Measurements from ENCODE around the gene KSR1. TPM values are rescaled to one million over a fixed set of nuclear protein-coding genes. Genes with fewer than 3 reads are reported as not detected.

KSR1 gene
- total and polyA plus RNA-seq, 2 of the 8 experiments (the other 6 are each of a cell fraction or from before 2014, with no cell fraction given): 14.1 to 34.7 TPM

DNA sequence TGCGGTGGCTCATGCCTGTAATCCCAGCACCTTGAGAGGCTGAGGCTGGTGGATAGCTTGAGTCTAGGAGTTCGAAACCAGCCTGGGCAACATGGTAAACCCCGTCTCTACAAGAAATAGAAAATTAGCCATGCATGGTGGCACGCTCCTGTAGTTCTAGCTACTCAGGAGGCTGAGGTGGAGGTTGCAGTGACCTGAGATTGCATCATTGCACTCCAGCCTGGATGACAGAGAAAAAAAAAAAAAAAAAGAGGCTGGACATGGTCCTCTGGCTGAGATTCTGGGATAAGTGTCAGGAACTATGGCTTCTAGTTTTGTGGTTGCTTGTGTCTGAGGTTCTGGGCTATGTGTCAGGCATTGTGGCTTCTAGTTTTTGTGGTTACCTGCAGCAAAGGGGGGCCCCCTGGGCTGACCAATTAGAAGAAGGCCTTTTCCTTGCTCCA lies 7.0 kb downstream of the KSR1 start:
- H3K4ac ChIP-seq (replicated peaks; ENCODE audit: insufficient read length, low read depth, low read length): no peak overlapping the region
- ChIA-PET POLR2A (ENCODE audit: partially characterized antibody) (no interaction called here), CTCF (ENCODE audit: partially characterized antibody) (interaction anchor here (1.2 to 17.4 kb wide), 2 partner anchors 14 to 137 kb away, joined by 3 to 209 read pairs; no protein-coding TSS in a partner anchor)
- no peak overlapping the region for H2AFZ ChIP-seq (ENCODE audit: low read length)
- no peak overlapping the region for H4K5ac ChIP-seq (ENCODE audit: insufficient read length, low read depth, low read length)
- H3K27ac ChIP-seq (ENCODE audit: low read depth, low read length): no peak overlapping the region
- H4K20me1 ChIP-seq (replicated peaks in 1 of 2; ENCODE audit: control insufficient read depth in 1 of 2, insufficient read depth in 2 of 2, low read length in 2 of 2): peaks cover 7 to 21% of the 10 kb centered on the region in 2 experiments
- no peak overlapping the region for H3K18ac ChIP-seq (ENCODE audit: extremely low read depth, low read length)
- H3K79me1 ChIP-seq (ENCODE audit: low read depth, low read length): peaks cover 19% of the 10 kb centered on the region
- H3K4me3 ChIP-seq (ENCODE audit: extremely low read depth in 1 of 4, insufficient read depth in 2 of 4, low read depth in 3 of 4, low read length in 4 of 4): no peak overlapping the region
- H3K36me3 ChIP-seq (ENCODE audit: control insufficient read depth in 2 of 4, insufficient read depth in 4 of 4, low read length in 3 of 4): no peaks in the 10 kb centered on the region
- no peak overlapping the region for H3K9ac ChIP-seq (replicated peaks in 1 of 4; ENCODE audit: extremely low read depth in 1 of 4, low read depth in 3 of 4, low read length in 3 of 4)
- 0 out of 2 replicates have a peak overlapping the region, but pooled peaks have one; percentile 18 for H2BK5ac ChIP-seq (ENCODE audit: low read depth, low read length)
- H4K91ac ChIP-seq (replicated peaks; ENCODE audit: insufficient read length, low read length): no peak overlapping the region
- no peak for DNase-seq (ENCODE audit: low read depth in 1 of 2, low spot score in 2 of 2)
- H2BK15ac ChIP-seq (ENCODE audit: low read length): no peak overlapping the region; the same call in 1 of the 2 replicates
- no peak for FAIRE-seq
- H3K9me3 ChIP-seq (ENCODE audit: insufficient read depth in 2 of 2, low read depth in 1 of 2, low read length in 1 of 2): no peaks in the 10 kb centered on the region
- H2BK20ac ChIP-seq (ENCODE audit: low read length): no peak overlapping the region
- no peak overlapping the region for H3K23ac ChIP-seq (ENCODE audit: insufficient read length)
- H4K8ac ChIP-seq (ENCODE audit: extremely low read depth, insufficient read depth, low read length): no peak overlapping the region
- peaks cover 3 to 81% of the 10 kb centered on the region in 2 experiments for H3K79me2 ChIP-seq (ENCODE audit: control insufficient read depth in 1 of 2, insufficient read depth in 2 of 2, low read length in 2 of 2)
- WGBS, 2 experiments (ENCODE audit: extremely low coverage in 1 of 2, insufficient coverage in 1 of 2, insufficient read length in 1 of 2, insufficient replicate concordance in 2 of 2, low coverage in 1 of 2, low lambda C conversion rate in 2 of 2, missing lambda C conversion rate in 1 of 2): 95% methylated on average over 4 of the region's 4 CpGs; no CpG with 5 or more reads in 1 of the 2 experiments
- no peak overlapping the region for H3K4me2 ChIP-seq (ENCODE audit: insufficient read depth in 1 of 2, low read depth in 2 of 2, low read length in 2 of 2)
- no peak for TF ChIP-seq FOSL1 (IDR thresholded peaks at IDR 0.05; ENCODE audit: insufficient read depth, low read depth, low read length)
- peak; percentile 41; the same call in 1 of the 2 replicates for TF ChIP-seq CEBPB (IDR thresholded peaks at IDR 0.05; ENCODE audit: low read depth, low read length)
- no peak for TF ChIP-seq BACH1 (IDR thresholded peaks at IDR 0.05; ENCODE audit: low read length)
- no peak for TF ChIP-seq JUN (IDR thresholded peaks at IDR 0.05; ENCODE audit: low read depth, low read length)
- H3K56ac ChIP-seq (replicated peaks; ENCODE audit: insufficient read length, low read depth, low read length): no peak overlapping the region
- H2BK12ac ChIP-seq (ENCODE audit: low read depth, low read length): 0 out of 2 replicates have a peak overlapping the region, but pooled peaks have one; percentile 29
- H2BK120ac ChIP-seq (replicated peaks; ENCODE audit: low read depth, low read length): no peak overlapping the region
- no peak overlapping the region for H2AK5ac ChIP-seq (ENCODE audit: low read depth, low read length)
- H3K14ac ChIP-seq (ENCODE audit: insufficient read length): no peak overlapping the region
- H3K23me2 ChIP-seq (ENCODE audit: low read depth, low read length): peaks cover under 1% of the 10 kb centered on the region; the same call in 1 of the 2 replicates
- H3K27me3 ChIP-seq (replicated peaks in 1 of 4; ENCODE audit: control insufficient read depth in 3 of 4, extremely low read depth in 1 of 4, insufficient read depth in 3 of 4, low read length in 3 of 4): peaks cover 0 to 2% (median under 1%) of the 10 kb centered on the region in 4 experiments; a peak in 3 of 7 replicates
- peaks cover 8 to 24% (median 15%) of the 10 kb centered on the region in 4 experiments for H3K4me1 ChIP-seq (replicated peaks in 1 of 4; ENCODE audit: control insufficient read depth in 3 of 4, insufficient read depth in 4 of 4, low read length in 3 of 4)

All from H1 (cell line).